Measurements from ENCODE around the gene KHK.

- TF ChIP-seq CTCF (IDR thresholded peaks at IDR 0.05) (no peak), POLR2A (IDR thresholded peaks at IDR 0.05) (no peak), EP300 (IDR thresholded peaks at IDR 0.05) (no peak)
Observed at GRCh38 chr2:27125104-27125503, 38.5 kb downstream of the KHK start.
